Kidney glomerular epithelial cell (primary cell): ENCODE measurements around the gene ADGRG1.

ENCODE experiments used
- DNase-seq: peaks from one replicate; lab custom pipeline; 2025; lab: John Stamatoyannopoulos, UW

ADGRG1 gene

GRCh38 chr16:57635266-57636097, 7.1 kb downstream of the ADGRG1 start:
- DNase-seq, result no peak

- DNase-seq, result no peak
These were observed 7.8 kb downstream of the ADGRG1 start for GRCh38 chr16:57636184-57636583.

GRCh38 chr16:57637020-57637419, 8.6 kb downstream of the ADGRG1 start:
- no peak for DNase-seq

- DNase-seq, result no peak
These were observed 9.0 kb downstream of the ADGRG1 start for GRCh38 chr16:57637424-57637823.

GRCh38 chr16:57637965-57638364, 9.5 kb downstream of the ADGRG1 start:
- DNase-seq, result no peak

GRCh38 chr16:57638381-57638780, 10.0 kb downstream of the ADGRG1 start:
- no peak for DNase-seq

GRCh38 chr16:57639172-57639887, 10.9 kb downstream of the ADGRG1 start:
- no peak for DNase-seq

- no peak for DNase-seq
These were observed 11.8 kb downstream of the ADGRG1 start for GRCh38 chr16:57640185-57640584.

- no peak for DNase-seq
These were observed 12.2 kb downstream of the ADGRG1 start for GRCh38 chr16:57640612-57641011.

- no peak for DNase-seq
These were observed 14.0 kb downstream of the ADGRG1 start for GRCh38 chr16:57642160-57643135.

- peak; percentile 40 for DNase-seq
These were observed 14.9 kb downstream of the ADGRG1 start for GRCh38 chr16:57643147-57643874.

GRCh38 chr16:57643910-57644309, 15.5 kb downstream of the ADGRG1 start:
- DNase-seq, result no peak

GRCh38 chr16:57644383-57645014, 16.1 kb downstream of the ADGRG1 start:
- DNase-seq, result no peak

- no peak for DNase-seq
These were observed 16.7 kb downstream of the ADGRG1 start for GRCh38 chr16:57645169-57645568.

- DNase-seq, result no peak
These were observed 17.4 kb downstream of the ADGRG1 start for GRCh38 chr16:57645691-57646387.

- DNase-seq, result no peak
These were observed 18.1 kb downstream of the ADGRG1 start for GRCh38 chr16:57646388-57647039.

GRCh38 chr16:57647136-57647875, 18.9 kb downstream of the ADGRG1 start:
- no peak for DNase-seq

GRCh38 chr16:57648125-57648524, 19.7 kb downstream of the ADGRG1 start:
- DNase-seq, result no peak
